ENCODE results near the gene DUS1L. TPM values are rescaled to one million over a fixed set of nuclear protein-coding genes. Genes with fewer than 3 reads are reported as not detected.

Gene DUS1L
- total RNA-seq (2014; rRNA removed; shearing (Covaris generic)): 114 and 122 TPM in 2 replicates
- 61.4 and 72.0 TPM in 2 replicates for polyA plus RNA-seq (2015; cell fraction: cytosol; rRNA removed)
- polyA plus RNA-seq (2015; cell fraction: nucleus; rRNA removed): 280 and 295 TPM in 2 replicates

GRCh38 chr17:82065638-82066303 is at the start of gene DUS1L:
Gene DUS1L, minus strand, starts transcription at chr17:82065804. Its CDS starts 745 bp downstream, at chr17:82065059.
- no peak for DNase-seq (ENCODE audit: low read depth)

DNA sequence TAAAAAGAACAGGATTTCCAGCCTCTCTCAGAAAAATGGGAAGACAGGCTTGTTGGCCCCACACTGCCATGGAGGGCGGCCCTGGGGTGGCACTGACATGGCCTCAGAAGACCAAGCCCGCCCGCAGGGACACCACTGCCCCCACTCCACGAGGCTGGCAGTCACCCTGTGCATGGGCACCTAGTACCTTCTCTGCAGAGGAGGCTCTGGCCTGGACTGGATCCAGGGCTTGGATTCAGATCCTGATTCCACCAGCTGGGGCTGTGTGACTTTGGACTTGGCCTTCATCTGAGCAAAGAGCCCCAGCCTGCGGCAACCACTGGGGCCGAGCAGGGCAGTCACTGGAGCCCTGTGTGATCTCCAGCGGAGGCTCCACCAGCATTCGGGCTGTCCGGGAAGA is 49.3 kb upstream of the DUS1L start:
- DNase-seq (ENCODE audit: low read depth): no peak

GRCh38 chr17:82114447-82114846 is 48.8 kb upstream of the DUS1L start:
- DNase-seq (ENCODE audit: low read depth): no peak

- DNase-seq (ENCODE audit: low read depth): no peak
These were observed 48.3 kb upstream of the DUS1L start for GRCh38 chr17:82113941-82114340.

- DNase-seq (ENCODE audit: low read depth): no peak
These were observed 47.8 kb upstream of the DUS1L start for GRCh38 chr17:82113422-82113821.

DNA sequence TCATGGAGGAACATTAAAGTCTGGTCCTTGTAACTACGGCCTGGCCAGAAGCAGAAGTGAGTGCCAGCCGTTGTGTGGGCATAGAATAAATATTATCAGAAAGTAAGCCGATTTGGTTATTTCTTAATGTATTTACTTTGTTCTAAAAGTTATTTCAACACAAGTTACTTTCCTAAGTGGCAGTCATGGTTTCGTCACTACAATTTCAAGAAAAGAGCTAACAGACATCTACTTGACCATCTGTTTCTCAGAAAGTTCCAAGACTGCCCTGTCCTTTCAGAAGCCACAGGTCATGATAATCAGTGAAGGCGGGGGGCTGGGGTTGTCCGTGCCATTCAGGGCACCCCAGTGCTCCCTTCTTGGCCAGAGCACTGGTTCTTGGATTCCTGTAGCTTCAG is 47.3 kb upstream of the DUS1L start:
- DNase-seq (ENCODE audit: low read depth): no peak

- DNase-seq (ENCODE audit: low read depth): no peak
These were observed 46.7 kb upstream of the DUS1L start for GRCh38 chr17:82112181-82112913.

- no peak for DNase-seq (ENCODE audit: low read depth)
These were observed 44.7 kb upstream of the DUS1L start for GRCh38 chr17:82110298-82110697.

GRCh38 chr17:82108961-82109475 is 43.4 kb upstream of the DUS1L start:
- DNase-seq (ENCODE audit: low read depth): no peak

DNA sequence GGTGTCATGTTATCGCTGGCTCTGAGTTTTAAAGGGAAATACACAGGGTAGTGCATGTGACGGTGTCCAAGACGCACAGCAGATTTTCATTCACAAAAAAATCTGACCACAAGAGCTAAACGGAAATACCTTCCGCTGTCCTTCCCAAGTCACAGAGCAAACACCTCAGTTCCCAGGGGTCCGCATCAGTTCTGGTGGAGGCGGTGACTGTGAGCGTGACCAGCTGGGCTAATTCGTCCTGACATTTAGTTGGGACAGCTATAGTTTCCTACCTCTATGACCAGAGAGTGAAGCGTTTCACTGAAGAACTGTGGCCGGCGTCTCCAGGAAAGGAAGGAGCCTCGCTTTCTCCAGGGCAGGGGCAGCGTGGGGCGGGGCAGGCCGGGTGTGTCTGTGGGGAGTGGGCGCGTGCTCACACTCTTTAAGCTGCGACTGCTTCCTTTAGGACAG is 42.9 kb upstream of the DUS1L start:
- DNase-seq (ENCODE audit: low read depth): no peak

- DNase-seq (ENCODE audit: low read depth): no peak
These were observed 42.4 kb upstream of the DUS1L start for GRCh38 chr17:82108038-82108437.

- no peak for DNase-seq (ENCODE audit: low read depth)
These were observed 41.8 kb upstream of the DUS1L start for GRCh38 chr17:82107341-82107860.

DNA sequence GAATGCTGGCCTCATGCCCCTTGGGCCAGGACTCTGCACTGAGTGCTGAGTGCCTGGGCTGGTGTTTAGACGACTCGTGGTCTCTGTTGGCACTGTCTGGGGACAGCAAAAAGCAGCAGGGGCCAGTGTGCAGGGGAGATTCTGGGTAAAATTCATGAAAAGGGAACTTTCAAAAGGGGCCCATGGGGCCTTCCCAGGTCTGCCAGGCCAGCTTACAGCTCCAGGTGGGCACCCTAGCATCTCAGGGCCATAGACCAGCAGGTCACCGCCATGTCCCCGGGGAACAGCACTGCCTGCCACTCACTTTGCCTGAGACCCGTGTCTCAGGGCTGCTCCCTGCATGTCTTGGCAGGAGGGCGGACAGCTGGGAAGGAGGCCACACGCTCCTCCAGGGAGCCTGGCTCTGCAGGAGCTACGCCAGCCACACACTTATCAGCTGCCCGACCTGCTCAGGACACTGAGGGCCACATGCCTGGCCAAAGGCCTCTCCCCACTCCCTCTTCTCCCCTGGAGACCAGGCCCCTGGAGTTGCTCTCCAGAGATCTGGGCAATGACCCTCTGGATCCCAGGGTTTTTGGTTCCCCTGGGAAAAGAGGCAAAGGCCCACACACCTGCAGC is 41.2 kb upstream of the DUS1L start:
- no peak for DNase-seq (ENCODE audit: low read depth)

DNA sequence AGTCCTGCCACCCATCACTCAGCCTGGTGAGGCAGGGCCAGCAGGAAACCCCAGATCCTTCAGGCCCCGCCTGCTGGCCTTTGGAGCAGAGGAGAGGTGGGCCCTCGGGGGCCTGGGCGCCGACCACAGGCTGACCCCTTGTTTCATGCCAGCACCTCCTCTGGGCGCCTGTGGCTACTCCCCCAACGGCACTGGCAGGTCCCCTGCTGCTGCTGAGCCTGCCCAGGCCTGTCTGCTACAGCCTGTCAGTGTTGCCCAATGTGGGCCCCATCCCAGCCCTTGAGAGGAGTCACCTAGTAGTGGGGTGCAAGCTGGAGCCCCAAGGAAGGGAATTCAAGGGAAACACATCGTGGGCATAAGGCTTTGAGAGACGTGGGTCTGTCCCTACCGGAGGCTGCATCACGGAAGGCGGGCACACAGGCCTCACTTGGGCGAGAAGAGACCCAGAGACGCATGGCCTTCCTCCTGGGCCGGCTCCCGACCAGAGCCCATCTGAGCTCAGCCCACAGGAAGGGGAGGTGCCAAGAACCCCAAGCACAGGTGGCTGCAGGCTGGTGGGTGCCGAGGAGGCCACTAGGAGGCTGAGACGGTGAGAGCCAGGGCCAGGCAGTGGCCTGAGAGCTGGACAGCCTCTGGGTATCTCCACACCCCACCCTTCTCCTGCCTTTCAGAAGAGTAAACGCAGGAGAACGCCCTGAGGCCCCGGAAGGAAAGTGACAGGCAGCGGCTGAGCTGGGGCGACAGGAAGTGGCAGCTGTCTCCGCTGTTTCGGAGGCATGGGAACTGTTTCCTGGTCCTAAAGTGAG is 40.5 kb upstream of the DUS1L start:
- peak; percentile 42 for DNase-seq (ENCODE audit: low read depth)

DNA sequence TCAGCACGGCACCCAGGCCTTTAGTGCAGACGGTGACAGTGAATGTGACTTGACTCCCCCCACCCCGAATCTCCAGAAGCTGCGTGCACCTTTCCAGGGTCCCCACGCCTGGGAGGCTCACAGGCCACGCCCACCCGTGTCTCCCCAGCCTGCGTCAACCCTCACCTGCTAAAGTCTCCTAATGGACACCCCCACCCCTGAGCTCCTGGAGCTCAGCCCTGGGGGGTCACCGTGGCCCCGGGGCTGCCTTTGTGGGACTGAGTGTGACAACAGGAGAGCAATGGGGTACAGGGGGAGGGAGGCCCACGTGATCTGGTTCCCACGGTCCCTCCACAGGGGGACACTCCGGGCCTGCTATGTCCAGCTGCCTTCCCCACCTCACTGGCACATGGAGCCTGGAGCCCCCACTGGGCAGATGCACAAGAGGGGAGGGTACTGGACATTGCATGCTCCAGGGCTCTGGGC is 39.8 kb upstream of the DUS1L start:
- no peak for DNase-seq (ENCODE audit: low read depth)

DNA sequence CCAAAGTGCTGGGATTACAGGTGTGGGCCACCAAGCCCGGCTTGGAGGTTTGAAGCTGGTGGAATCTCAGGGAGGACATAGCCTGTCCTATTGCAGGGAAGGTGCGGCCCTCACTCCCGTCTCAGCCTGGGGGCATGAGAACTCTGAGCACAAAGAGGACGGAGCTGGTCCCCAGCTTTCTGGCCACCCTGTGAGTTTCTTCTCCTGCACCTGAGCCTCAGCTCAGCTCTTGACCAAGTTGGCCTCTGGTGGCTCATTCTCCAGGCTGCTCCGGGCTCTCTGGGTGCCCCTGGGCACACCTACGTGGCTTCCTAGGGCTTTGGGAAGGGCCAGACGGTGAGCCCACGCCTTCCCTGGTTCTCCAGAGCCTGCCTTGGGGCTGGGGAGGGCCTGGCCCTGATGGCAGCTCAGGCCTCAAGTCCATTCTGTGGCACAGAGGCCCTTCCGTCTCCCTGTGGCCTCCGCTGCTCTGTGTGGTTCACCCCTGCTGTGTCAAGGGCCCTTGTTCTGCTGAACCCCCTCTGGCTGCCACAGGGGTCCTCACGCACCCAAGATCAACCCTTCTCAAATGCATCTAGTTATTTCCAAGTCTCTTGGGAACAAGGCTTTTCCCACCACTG is 39.3 kb upstream of the DUS1L start:
- no peak for DNase-seq (ENCODE audit: low read depth)

- DNase-seq (ENCODE audit: low read depth): no peak
These were observed 38.2 kb upstream of the DUS1L start for GRCh38 chr17:82103553-82104451.

- no peak for DNase-seq (ENCODE audit: low read depth)
These were observed 36.4 kb upstream of the DUS1L start for GRCh38 chr17:82101767-82102679.

All from HT1080 (cell line).